Suppressor macrophage (primary cell): ENCODE results near the gene XXYLT1.
"Not testable (repeated sequence)": the region's sequence is repeated elsewhere in the genome, so short reads cannot be mapped to it uniquely, and the experiment has no call there.

Experiments
- DNase-seq, 4 experiments: peaks; one replicate each; pipeline ENCODE4 v3.0.0-alpha.2; 2020 to 2022

The XXYLT1 gene

DNA sequence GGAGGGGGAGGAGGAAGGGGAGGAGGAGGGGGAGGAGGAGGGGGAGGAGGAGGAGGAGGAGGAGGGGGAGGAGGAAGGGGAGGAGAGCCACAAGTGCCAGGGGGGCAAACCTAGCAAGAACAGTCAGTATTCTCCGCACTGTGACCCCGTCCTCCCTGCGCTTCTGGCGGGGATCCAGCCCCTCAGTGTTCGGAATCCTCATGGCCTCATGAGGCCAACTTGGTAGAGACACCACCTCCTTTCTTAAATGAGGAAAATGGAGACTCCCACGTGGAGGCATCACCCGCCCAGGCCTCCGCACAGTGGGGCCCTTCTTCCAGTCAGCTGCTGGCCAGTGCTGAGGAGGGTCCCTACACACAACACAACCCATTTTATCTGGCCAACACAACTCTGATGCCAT, 163.4 kb downstream of the XXYLT1 start:
- DNase-seq = no peak

DNA sequence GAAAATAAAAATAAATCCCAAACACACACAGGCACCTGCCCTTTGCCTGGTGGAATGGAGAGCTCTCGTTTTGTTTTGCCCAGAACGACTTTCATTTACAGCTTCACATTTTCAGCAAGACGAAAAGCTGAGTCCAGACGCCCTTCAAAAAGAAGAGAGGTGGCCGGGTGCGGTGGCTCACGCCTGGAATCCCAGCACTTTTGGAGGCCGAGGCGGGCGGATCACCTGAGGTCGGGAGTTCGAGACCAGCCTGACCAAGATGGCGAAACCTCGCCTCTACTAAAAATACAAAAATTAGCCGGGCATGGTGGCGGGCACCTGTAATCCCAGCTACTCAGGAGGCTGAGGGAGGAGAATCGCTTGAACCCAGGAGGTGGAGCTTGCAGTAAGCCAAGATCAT, 163.9 kb downstream of the XXYLT1 start:
- not testable (repeated sequence) for DNase-seq

DNA sequence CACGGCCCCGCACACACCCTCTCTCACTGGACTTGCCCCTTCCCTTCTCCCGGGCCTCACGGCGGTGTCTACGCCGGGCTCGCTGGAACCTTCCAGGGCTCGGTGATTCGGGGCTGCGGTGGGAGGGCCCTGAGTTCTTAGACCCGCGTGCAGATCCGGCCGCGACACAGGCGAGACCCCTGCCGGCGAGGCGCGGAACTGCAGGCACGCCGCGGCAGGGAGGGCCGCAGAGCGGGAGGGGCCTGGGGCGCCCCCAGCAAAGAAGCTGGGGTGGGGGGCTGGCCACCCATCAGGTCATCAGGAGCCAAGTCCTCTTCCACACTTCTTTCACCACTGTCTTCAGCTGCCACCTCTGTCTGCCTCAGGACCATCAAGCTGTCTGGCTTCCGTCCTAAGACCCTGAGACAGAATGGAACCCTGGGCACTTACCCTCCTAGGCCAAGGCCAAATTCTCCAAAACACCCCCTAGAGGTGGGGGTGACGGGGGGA, 164.5 kb downstream of the XXYLT1 start:
- DNase-seq = peak; percentile 57 to 78 (median 68)

DNA sequence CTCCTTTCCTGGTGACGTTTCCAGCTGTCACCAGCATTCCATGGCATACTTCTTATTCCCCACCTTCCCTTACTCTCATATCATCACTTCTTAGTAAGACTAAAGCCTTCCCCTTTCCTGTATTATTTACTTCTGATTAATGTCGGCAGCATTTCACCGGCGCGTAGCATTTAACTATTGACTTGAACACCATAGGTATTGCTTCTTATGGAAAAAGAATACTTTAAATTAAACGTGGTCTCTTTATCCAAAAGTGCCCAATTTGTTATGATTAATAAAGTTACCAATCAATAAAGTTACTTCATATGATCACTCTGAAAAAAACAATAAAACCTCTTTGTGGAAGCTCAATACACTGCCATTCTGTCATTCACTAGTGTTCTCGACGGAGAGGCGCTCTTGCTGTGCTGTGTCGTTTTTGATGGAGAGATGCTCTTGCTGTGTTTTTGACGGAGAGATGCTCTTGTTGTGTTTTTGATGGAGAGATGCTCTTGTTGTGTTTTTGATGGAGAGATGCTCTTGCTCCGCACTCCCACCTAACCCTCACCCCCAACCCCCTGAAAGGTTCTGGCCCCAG, 165.0 kb downstream of the XXYLT1 start:
- no peak for DNase-seq

DNA sequence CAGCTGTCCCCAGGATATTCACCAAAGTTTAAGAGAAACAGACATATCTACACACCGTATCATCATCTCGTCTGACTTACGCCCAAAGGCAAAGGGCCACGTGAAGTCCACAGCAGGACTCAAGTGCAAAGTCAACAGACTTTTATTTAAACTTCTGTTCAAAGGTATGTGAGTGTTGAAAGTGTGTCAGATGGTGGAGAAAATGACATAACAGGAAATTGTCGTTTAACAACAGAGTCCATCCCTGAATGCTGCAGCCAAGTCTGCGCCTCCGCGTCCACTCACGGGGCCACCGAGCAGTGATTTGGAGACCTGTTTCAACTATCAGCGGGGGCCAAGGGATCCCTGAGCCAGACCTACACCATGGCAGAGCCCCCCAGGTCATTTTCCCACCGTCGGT, 165.6 kb downstream of the XXYLT1 start:
- no peak for DNase-seq

DNA sequence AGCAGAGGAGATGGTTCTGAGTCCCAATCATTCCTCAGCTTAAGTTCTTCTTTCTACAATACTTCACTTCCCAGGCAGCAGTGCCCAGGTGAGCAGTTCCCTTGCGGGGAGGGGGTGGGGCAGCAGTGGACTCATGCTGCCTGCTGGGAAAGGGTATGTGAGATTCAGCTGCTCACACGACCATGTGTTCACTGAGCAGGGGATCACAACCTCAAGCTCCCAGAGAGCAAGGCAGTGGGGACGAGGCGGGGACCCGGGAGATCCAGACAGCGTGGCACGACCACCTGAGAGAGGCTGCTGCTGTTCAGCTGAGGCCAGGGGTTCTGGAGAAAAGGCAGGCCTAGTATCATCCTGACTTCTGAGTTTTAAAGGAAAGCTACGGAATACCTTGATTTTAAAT, 166.6 kb downstream of the XXYLT1 start:
- DNase-seq = peak in 1 of 4 experiments; percentile 9

DNA sequence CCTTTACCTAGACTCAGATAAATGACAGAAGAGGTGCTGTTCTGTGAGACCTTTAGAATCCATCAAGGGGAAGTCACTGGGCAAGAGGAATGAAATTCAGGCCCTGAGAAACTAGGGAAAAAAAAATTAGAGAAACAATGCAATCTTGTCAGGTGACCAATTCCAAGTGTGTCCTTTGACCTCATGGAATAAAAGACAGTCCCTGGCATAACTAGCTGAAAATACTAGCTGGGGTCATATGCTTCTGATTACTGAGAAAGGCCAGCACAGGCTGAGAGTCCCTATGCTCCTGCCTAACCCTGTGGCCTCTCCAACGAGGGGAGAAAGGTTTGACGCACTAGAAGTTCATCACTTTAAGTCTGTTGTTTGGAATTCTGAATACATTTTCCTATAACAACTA, 167.3 kb downstream of the XXYLT1 start:
- DNase-seq = peak in 2 of 4 experiments; percentile 23 to 31

DNA sequence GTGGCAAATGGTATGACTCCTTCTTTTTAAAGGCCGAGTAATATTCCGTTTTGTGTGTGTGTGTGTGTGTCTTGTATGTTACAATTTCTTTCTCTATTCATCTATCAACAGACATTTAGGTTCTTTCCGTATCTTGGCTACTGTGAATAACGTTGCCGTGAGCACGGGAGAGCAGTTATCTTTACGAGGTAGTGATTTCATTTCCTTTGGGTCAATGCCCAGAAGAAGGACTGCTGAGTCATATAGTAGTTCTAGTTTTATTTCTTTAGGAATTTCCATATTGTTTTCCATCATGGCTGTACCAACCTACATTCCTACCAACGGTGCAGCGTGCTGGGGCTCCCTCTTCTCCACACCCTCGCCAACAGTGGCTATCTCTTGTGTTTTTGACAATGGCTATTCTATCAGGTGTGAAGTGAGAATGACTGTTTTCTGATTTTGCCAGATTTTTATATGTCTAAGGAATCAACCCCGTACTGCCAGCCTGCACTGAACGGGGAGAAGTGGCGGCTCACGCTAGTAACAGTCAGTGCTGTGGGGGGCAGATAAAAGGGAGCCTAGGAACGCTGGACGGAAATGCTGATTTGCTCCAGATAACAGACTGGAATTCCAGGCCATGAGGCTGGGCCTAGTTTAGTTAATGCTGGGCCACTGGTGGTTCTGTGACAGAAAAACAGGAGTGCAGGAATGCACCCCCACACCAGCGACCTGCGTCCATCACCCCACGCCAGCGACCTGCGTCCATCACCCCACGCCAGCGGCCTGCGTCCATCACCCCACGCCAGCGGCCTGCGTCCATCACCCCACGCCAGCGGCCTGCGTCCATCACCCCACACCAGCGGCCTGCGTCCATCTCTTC, 168.1 kb downstream of the XXYLT1 start:
- peak; percentile 41 to 64 (median 54) for DNase-seq

DNA sequence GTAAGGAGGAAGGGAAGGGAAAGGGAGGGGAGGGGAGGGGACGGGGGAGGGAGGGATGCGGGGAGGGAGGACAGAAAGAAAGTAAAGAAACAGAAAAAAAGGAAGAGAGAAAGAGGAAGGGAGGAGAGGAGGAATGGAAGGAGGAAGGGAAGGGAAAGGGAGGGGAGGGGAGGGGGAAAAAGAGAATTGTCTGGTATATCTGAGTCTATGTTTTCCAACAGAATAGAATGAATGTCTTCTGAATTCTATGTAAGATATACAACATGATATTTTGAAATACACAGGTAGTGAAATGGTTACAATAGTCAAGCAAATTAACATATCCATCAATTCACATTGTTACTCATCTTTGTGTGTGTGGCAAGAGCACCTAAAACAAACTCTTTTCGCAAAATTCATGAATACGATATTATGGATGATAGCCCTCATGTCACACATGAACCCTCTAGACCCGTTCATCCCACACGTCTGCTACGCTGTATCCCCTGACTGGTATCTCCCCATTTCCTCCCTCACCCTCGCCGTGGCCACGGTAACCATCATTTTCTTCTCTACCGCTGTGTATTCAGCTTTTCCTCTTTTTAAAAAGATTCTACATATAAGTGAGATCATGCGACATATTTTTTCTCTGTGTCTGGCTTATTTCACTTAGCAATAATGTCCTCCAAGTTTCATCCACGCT, 168.9 kb downstream of the XXYLT1 start:
- peak in 3 of 4 experiments; percentile 12 to 26 (median 21) for DNase-seq

DNA sequence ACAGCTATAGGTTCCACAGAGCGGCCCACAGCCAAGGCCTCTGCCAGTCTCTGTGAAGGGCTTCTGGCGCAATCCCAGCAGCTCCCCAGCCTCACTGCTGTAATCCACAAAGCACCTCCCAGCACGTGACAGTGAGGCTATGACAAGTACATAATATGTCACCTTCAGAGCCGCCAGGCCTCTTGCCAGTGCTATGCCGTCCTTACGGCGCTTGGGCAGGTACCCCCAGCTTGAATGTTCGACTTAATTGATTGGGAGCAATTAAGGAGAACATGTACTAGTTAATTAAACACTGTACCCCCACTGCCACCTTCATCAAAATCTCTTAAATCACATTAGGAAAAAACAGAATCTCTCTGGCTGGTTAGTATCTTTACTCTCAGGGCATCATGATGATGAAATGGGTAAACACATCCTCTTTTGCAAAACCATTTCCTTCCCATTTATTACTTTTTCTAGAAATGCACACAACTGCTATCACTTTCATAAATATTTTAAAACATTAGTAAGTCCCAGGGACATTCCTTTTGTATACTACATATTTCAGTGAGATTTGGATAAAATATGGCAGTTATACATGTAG, 169.9 kb downstream of the XXYLT1 start:
- peak; percentile 60 to 85 (median 77) for DNase-seq

DNA sequence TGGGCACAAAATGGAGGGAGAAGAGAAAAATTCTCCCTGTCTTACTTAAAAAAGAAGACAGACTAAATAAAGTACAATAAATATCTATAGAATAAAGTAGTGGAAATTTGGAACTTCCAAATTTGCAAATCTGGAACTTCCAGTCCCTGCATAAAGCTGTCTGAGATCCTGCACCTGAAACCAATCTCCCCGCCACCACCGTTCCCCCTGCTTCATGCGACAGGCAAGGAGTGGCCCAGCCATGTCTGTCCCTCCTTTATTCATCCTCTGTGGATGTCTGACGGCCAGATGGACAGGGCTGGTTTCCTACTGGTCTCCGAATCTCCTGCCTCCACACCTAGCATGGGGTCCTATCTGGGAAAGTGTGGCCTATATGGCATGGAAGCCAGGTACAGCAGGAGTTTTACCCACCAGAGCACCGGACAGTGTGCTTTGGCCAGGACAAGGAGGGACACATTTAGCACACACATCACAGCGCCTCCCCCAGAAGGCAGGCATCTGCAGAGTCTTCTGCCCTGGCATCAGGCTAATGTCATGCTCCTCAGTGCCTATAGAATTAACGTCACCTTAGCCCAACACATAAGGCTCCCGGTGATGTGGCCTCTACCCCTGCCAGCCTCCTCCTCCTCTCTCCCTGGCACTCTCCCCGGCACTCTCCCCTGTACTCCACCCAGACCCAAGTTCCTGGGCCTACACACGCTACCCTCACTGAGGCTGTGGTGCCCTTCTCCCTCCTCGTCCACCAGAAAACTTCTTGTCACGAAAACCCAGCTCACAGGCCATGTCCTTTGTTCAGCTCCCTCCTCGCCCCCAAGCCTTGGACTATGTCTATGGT, 170.8 kb downstream of the XXYLT1 start:
- peak in 1 of 4 experiments; percentile 6 for DNase-seq

DNA sequence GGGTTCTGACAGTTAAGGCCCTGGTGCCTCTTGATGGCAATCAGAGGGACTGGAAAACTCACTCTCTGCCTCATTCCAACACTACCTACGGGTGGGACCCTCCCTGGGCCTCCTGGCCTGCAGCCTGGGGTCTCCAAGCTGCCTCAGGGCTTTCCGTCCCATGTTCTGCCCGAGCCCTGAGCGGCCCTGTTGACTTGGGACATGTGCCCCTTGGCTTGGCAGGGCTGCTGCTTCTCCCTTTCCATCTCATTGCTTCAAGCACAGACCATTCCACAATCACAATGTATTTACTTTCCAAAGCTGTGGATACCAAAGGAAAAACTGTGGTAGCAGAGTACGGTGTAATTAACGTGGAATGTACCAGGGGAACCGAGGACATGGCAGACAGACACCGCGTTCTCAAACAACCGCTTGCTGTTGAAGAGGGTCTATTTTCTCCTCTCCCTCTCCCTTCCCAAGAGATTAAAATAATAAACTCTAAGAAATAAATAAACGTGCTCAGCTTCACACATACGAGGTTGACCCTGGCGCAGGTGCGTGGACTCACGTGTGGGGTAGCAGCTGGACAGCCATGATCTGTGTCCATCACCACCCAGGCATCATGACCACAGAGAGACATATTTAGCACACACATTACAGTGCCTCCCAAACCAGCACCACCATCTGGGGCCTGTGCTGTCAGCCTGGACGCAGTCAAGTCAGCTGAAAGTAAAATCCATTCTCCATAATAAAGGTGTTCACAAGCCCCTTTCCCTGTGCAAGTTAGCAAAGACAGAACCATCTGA, 172.0 kb downstream of the XXYLT1 start:
- DNase-seq = no peak

DNA sequence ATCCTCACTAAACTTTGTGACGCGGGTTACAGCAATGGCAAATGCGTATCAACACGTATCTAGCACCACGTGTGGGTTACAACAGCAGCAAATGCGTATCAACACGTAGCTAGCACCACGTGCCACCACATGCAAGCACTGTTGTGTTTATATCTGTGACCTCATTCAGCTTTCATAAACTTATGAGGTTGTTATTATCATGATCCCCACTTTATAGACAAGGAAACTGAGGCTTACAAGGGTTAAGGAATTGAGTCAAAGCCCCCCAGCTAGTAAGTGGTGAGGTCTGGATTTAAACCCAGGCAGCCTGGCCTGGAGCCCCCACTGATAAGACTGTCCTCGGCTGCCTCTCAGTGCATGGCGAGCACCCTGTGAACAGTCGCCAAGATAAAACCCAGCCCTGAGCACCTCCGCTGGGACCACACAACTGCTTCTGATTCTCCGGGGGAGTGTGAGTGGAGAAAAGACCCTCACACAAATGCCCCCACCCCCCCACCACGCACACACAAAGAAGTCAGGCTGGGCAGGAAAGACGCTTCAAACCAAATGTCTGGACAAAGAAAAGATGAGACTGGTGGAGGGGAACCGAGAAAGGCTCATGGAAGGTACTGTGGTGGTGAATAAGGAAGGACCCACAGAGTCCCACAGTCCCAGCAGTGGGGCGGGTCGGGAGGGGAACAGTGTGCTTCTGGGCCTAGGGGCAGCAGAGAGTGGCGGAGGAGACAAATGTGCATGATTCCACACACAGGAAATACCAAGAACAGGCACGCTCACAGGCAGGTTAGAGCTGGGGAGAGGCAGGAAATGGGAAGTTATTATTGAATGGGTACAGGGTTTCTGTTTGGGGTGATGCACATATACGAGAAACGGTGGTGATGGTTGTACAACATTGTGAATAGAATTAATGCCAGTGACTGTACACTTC, 173.4 kb downstream of the XXYLT1 start:
- peak in 1 of 4 experiments; percentile 26 for DNase-seq

DNA sequence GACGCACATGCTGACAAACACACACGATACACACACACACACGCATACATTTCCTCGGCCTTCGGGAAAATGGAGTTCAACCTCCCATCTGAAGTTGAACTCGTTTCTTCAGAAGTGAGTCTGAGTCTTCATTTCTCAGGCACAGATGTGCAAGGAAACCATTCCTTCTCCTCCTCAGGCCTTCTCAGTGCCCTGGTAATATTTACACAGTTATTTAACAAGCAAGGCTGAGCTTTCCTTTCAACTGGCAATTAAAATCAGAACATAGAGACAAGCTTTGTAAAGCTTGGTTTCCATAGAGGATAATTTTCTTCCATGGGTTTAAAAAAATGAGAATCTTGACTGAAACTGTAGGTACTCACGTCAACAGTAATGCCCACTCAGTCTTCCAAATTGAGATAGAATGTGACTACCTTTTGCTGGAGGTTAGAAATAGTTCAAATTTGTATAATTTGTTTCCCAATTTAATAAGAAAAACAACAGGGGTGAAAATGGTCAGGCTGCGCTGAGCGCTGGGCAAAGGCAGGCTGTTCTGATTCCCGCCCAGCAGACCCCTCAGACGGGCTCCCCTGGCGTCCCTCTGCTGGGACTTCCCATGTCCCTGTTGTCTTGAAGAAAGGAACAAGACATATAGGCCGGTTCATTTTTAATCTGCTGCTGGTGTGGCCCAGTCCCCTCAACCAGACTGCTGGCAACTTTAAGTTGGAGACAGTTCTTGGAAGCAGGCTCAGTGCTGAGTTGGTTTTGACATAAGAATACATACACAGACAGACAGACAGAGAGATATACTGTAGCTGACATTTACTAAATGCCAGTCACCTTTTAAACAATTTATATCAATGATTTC, 174.3 kb downstream of the XXYLT1 start:
- DNase-seq = no peak

DNA sequence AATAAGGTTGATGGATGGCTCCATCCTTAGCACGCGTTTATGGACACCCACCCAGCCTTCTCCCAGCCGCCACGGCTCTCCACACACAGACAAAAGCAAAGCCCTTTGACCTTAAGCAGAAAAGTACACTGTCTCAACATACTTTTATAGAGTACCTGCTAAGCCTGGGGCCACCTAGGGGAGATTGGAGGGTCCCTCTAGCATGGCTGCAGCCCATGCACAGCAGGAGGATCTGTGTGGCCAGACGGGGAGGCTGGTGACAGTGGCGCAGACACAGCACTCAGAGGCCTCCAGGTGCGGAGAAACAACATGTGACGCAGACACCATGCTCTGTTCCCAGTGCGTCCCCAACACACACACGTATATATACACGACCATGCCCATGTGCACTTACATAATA, 174.9 kb downstream of the XXYLT1 start:
- DNase-seq = no peak

DNA sequence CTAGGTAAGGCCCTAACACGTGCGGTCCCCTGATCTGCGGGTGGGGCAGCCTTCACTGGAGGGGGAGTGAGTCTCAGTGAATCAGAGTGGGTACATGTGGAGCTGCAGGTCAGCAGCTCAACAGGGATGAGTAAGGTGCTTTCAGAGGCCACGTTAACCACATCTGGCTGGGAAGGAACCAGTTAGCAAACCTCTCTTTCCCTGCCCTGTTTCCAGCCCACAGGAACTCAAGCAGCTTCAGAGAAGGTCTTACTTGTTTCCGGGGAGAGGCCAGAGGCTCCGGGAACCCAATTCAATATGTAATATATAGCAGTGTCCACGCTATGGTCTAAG, 175.3 kb downstream of the XXYLT1 start:
- DNase-seq = no peak

DNA sequence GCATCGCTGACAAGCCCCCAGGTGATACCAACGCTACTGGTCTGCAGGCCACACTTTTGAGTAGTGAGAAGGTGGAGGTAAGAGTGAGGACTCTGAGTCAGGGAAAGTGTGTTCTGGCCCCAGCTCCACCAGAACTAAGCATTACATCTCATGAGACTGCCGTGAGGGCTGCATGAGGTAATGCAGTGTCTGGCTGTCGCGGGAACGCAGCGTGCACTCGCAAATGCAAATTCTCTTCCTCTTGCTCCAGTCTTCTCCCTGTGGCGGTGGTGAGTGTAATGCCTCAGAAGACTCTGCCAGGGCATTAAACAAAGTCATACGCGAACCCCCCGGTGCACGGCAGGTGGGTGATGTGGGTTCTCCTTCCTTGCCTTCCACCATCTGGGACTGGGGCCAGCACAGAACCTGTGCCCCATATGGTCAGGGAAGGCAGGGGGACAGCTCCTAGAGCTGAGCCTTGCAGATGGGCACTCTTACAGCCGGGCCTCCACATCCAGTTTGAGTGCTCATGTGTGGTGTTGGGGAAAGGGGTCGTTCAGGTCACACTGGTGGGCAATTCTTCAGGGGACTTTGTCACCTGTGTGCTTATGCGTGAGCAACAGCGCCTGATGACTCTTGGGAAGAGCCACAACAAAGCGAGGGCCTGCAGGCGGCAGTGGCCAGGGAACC, 175.8 kb downstream of the XXYLT1 start:
- DNase-seq = peak in 3 of 4 experiments; percentile 36 to 58 (median 46)

DNA sequence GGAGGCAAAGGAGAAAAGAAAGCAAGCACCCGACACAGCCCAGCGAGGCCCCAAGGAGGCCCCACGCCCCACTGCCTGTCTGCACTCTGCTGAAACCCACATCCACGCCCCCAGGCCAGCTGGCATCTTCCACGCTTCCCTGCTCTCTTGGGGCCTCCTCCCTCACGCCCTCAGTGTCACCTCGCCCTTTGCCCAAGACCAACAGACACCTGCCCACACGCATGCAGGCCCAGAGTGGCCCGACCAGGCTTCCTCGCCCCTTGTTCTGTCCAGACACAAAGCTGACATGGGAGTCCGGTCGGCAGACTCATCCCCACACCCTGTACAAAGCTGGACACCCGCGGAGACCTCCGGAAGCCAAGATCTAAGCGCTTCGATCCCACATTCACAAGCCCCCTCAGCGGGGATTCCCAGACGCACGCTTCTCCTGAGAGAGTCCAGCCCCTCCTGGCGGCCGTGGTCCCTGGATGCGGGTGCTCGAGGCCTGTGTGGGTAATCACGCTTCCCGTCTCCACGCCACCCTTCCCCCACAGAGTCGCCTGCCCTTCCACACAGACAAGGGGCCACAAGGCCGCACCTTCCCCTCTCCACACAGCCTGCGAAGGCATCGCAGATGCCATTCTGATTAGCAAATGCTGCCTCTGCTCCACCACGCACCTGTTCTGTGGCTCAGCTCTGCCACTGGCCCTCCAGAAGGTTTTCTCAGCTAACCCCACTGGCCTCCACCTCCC, 176.6 kb downstream of the XXYLT1 start:
- DNase-seq = peak in 2 of 4 experiments; percentile 19 to 26
